H1 (cell line): ENCODE results near the gene ATG7.

Source experiments
- SIN3A ChIP-seq, 2 experiments: IDR thresholded peaks in 1 of 2; conservative IDR thresholded peaks in 1 of 2; 2 replicates each; pipeline ENCODE4 v1.6.1; 2011 to 2012; ENCODE audit warnings: low read length in 2 of 2, improper control_type of control experiment in 1 of 2, low read depth in 1 of 2, mild to moderate bottlenecking in 1 of 2
- SIRT6 ChIP-seq: IDR thresholded peaks from one replicate; pipeline ENCODE4 v1.7.1; 2012; ENCODE audit warnings: low read length, inconsistent platforms

DNA sequence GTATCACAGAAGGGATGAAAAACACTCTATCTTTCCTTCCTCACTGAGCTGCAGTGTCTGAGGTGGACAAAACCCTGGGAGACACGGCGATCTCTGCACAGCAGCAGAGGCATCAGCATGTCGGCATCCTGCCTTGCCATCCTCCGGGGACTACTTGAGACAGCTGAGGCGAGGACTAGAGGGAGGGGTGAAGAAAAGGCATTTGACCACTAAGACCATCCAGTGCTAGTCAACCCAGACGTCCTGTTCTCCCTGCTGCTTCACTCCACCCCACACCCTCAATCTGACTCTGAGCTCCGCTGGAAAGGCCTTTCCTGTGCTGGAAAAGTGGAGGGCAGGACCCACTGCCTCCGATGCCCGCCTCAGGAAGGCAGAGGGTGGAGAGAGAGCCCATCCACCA lies 304.3 kb downstream of the ATG7 start:
- TF ChIP-seq SIRT6 (no peak), SIN3A (conservative IDR thresholded peaks at IDR 0.05 in 1 of 2, IDR thresholded peaks at IDR 0.05 in 1 of 2; ENCODE audit: low read depth in 1 of 2, low read length in 2 of 2) (no peak)
